TTC549 (cell line): ENCODE measurements around the gene FSD1.
"Not testable (repeated sequence)": the region's sequence is repeated elsewhere in the genome, so short reads cannot be mapped to it uniquely, and the experiment has no call there.

ENCODE experiments used
- FAIRE-seq: peaks from 2 replicates; lab custom pipeline; 2012; peaks lifted over from hg19 to GRCh38; lab: Jason Lieb, UNC

FSD1 gene

GRCh38 chr19:4345342-4346019 lies 41.1 kb downstream of the FSD1 start:
- no peak for FAIRE-seq

- FAIRE-seq: no peak
Measured at GRCh38 chr19:4346020-4346383, 41.6 kb downstream of the FSD1 start.

- no peak for FAIRE-seq
Measured at GRCh38 chr19:4347521-4347920, 43.1 kb downstream of the FSD1 start.

GRCh38 chr19:4349225-4349624 lies 44.8 kb downstream of the FSD1 start:
- not testable (repeated sequence) for FAIRE-seq

GRCh38 chr19:4350111-4350510 lies 45.7 kb downstream of the FSD1 start:
- no peak for FAIRE-seq

GRCh38 chr19:4350726-4351125 lies 46.3 kb downstream of the FSD1 start:
- no peak for FAIRE-seq

GRCh38 chr19:4352701-4353121 lies 48.3 kb downstream of the FSD1 start:
- no peak for FAIRE-seq

- no peak for FAIRE-seq
Measured at GRCh38 chr19:4354282-4354681, 49.9 kb downstream of the FSD1 start.

GRCh38 chr19:4354897-4355296 lies 50.5 kb downstream of the FSD1 start:
- no peak for FAIRE-seq

- no peak for FAIRE-seq
Measured at GRCh38 chr19:4357095-4357797, 52.8 kb downstream of the FSD1 start.

GRCh38 chr19:4357921-4358326 lies 53.5 kb downstream of the FSD1 start:
- no peak for FAIRE-seq

GRCh38 chr19:4358709-4359626 lies 54.6 kb downstream of the FSD1 start:
- FAIRE-seq: no peak

- no peak for FAIRE-seq
Measured at GRCh38 chr19:4359627-4360000, 55.2 kb downstream of the FSD1 start.

- FAIRE-seq: no peak
Measured at GRCh38 chr19:4360081-4360569, 55.7 kb downstream of the FSD1 start.

- no peak for FAIRE-seq
Measured at GRCh38 chr19:4360641-4361151, 56.3 kb downstream of the FSD1 start.

GRCh38 chr19:4361152-4362046 lies 57.0 kb downstream of the FSD1 start:
- no peak for FAIRE-seq

- no peak for FAIRE-seq
Measured at GRCh38 chr19:4362101-4362828, 57.9 kb downstream of the FSD1 start.

- FAIRE-seq: no peak
Measured at GRCh38 chr19:4362831-4363545, 58.6 kb downstream of the FSD1 start.

GRCh38 chr19:4363571-4364304 lies 59.3 kb downstream of the FSD1 start:
- no peak for FAIRE-seq
